Measurements from ENCODE around the gene C3orf85.

C3orf85 gene

DNA sequence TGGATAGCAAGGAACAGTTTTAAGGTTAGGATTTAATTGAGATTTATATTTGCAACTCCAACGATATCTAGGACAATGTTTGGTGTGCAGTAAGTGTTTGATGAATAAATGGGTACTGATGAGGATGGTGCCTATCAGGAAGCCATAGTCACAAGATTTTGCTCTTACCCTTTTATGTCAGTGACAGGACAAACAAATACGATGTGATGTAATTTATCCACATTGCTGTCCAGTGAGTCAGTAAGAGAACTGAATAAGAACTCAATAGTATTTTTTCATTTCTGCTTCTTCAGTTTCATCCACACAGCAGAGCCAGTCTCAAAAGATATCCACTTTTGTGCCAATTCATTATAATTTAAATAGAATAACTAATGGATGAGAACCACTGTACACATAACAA, 18.5 kb downstream of the C3orf85 start:
- DNase-seq, result no peak

DNA sequence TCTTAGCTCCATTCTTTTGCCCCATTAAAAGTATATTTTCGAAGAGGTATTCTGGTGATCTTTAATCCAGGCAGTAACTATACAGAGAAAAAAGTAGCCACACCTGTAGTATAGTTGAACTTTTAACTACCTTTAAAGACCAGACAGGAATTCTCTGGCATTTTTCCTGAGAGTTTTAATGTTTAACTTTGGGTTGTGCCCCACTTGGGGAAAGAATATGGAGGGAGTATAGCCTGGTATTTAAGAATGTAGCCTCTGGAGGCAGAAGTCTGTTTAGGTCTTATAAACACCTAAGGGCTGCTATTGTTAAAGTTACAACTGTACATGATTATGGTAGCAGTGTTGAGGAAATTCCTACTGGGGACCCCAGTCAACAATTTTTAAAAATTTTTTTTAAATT, 19.3 kb downstream of the C3orf85 start:
- no peak for DNase-seq

DNA sequence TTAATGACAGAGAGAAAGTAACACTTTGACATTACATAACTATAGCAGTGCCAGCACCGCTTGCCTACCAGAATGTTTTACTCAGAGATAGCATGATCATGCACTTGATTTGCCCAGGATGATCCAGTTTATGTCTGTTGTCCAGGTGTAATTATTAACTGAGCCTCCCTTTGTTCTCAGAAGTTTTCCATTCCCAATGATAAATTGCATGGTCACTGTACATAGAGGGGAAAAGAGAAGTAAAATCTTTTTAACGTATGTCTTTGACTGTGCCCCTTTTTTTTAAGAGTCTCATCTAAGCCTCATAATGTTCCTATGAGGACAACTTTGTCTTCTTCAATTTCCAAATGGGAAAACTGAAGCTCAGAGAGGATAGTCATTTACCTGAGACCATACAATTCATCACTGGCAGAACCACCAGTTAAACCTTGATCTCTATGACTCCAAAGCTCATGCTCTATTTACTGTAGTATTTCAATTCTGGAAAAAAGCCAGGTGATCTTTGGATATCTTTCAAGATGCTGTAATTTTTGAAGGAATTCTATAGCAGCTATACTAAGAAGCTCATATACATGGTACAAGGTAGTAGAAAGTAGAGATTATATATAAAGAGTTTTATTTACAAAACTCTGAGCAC, 25.1 kb downstream of the C3orf85 start:
- no peak for DNase-seq

- no peak for DNase-seq
These were observed 29.4 kb downstream of the C3orf85 start for GRCh38 chr3:109165905-109166304.

GRCh38 chr3:109171479-109171878, 35.0 kb downstream of the C3orf85 start:
- no peak for DNase-seq

DNA sequence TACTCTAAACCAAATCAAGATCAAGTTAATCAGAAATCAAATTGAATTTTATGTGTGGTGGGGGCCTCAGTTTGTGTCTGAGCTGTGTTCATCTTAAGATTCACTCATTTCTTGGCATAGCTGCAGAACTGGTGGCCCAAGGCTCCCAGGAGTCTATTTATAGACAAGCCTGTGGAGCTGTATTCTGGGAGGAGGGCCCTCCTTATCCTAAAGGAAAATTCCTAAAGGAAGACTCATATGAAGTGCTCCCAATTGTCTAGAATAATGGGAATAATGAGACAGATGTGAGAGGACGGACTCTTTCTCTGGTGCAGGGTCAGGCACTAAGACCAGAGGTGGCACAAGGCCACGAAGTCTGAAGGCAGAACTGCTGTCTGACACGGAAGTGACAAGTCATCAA, 38.9 kb downstream of the C3orf85 start:
- DNase-seq, result no peak

DNA sequence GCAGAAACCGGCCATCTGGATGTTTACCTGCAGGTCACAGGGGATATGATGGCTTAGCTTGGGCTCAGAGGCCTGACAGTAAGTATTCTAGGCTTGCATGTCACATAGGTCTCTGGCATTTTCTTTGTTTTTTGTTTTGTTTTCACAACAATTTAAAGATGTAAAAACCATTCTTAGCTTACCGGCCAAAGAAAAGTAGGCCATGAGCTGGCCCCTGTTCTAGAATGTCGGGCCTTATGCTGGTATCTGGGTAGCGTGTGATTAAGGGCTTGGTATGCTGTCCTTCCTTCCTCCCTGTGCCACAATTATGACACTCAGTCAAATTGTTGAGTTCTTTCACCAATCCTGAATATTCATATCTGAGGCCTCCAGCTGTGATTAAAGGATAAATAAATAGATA, 40.2 kb downstream of the C3orf85 start:
- no peak for DNase-seq

DNA sequence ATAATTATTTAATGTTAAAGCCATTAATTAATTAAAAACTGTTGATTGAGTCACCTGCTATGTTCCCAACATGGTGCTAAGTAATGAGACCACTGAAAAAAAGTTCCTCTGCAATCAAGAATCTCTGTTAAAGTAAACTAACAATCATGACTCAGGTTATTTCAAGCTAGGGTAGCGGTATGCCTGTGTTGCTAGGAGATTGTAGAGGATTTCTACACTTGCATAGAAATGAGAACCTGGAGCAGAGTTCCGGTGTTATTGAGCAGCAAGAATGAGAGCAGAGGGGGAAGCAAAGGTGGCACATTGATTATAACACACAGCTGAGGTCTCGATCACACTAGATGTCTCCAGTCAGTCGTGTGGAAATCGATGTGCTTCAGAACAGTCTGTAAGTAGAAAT, 41.4 kb downstream of the C3orf85 start:
- DNase-seq, result no peak

DNA sequence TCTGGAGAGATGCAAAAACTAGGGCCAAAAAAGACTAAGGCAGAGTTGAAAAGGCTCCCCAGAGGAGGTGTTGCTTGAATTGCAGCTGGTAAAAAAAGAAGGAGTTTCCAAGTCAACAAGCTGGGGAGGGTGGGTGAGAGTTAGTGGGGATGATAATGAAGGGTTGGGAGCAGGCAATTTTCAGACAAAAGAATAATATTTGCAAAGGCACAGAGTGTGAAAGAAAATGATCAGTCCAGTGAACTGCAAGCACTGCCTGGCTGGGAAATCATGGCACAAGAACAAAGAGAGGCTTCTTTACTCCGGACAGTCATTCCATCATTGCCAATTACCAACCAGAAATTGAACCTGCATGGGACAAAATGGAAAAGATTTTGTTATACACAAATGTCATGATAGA, 42.2 kb downstream of the C3orf85 start:
- no peak for DNase-seq

GRCh38 chr3:109184726-109185125, 48.2 kb downstream of the C3orf85 start:
- no peak for DNase-seq

DNA sequence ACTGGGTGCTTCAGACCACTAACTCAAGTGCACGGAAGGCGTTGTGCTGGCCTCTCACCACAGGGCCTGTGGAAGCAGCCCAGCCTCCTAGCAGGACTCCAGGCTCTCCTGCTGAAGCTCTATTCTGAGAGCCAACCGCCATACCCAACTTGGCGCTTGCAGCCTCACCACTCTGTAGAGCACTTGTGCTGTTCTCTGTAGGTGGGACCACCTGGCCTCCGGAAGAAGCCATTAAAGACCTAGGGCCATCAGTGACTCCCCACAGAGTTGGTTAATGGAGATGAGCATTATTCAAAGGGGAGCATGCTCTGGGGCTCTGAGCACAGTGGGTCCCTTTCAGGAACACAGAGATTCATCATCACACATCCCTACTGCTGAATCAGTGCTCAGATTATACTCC, 50.9 kb downstream of the C3orf85 start:
- DNase-seq, result peak in 1 of 2 experiments; percentile 51

GRCh38 chr3:109188741-109189140, 52.2 kb downstream of the C3orf85 start:
- peak; percentile 100 for DNase-seq

DNA sequence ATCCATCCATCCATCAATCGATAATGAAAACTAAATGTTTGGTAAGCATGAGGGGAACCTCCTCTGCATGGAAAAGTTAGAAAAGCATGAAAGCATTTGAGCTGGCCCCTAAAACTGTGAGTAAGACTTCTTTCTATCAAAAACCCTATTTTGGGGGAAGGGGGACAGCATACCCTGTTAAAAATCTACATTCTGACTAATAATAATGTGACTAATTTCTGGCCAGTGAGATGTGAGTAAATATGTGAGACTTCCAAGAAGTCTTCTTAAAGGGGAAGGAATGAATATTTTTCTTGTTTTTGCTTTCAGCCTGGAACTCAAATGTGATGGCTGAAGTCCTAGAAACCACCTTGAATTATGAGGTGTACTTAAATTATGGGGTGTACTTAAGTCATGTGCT, 54.9 kb downstream of the C3orf85 start:
- no peak for DNase-seq

DNA sequence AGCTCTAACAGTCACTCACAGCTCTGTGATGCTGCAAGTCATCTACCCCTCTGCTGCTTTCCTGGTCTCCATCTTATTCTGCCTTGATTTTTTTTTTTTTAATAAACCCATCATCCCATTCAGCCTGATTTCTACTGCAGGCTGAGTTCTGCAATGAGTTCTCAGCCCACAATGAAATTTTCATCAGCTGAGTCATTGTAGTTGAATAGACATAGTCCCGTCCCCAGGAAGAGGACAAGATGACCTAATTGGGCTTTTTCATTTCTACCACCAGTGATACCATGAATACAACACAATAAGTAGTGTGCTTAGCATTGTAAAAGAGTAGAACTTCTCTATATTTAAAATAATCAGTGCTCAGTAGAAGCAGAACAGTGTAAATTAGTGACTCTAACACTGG, 59.3 kb downstream of the C3orf85 start:
- DNase-seq, result no peak
